Spleen (tissue), 11 donors: Measurements from ENCODE around the gene FAM216A. TPM values are rescaled to one million over a fixed set of nuclear protein-coding genes. Genes with fewer than 3 reads are reported as not detected.
"Not testable (repeated sequence)": the region's sequence is repeated elsewhere in the genome, so short reads cannot be mapped to it uniquely, and the experiment has no call there.

Source experiments
- DNase-seq: peaks from one replicate; pipeline ENCODE4 v3.0.0-alpha.2; 2020
- H3K27ac ChIP-seq, 8 donors: fragments of 200-600 bp; sonication (generic) in 7 of 8; 1 replicate in 4 of 8; 2 replicates in 4 of 8; pipeline versions ENCODE4 v1.5.0 to v1.8.0; 2016 to 2021; ENCODE audit warnings: inconsistent platforms in 4 of 8, mild to moderate bottlenecking in 4 of 8, moderate library complexity in 1 of 8
- H3K27me3 ChIP-seq, 7 donors: fragments of 200-600 bp; sonication (generic) in 6 of 7; replicated peaks in 1 of 7; 1 replicate in 4 of 7; 2 replicates in 3 of 7; pipeline versions ENCODE4 v1.5.0 to v1.8.0; 2016 to 2021; ENCODE audit warnings: inconsistent platforms in 3 of 7, mild to moderate bottlenecking in 1 of 7
- H3K36me3 ChIP-seq, 6 donors: fragments of 200-600 bp; sonication (generic) in 5 of 6; 1 replicate in 4 of 6; 2 replicates in 2 of 6; pipeline versions ENCODE4 v1.5.0 to v1.8.0; 2016 to 2021; ENCODE audit warnings: inconsistent platforms in 2 of 6
- H3K4me1 ChIP-seq, 6 donors: fragments of 200-600 bp; sonication (generic) in 5 of 6; 1 replicate in 3 of 6; 2 replicates in 3 of 6; pipeline versions ENCODE4 v1.5.0 to v1.8.0; 2016 to 2021; ENCODE audit warnings: inconsistent platforms in 3 of 6
- H3K4me3 ChIP-seq, 8 donors: fragments of 200-600 bp; sonication (generic) in 7 of 8; 1 replicate in 4 of 8; 2 replicates in 4 of 8; pipeline versions ENCODE4 v1.5.0 to v1.8.0; 2016 to 2021; ENCODE audit warnings: inconsistent platforms in 4 of 8, mild to moderate bottlenecking in 4 of 8, moderate library complexity in 2 of 8
- H3K9me3 ChIP-seq, 8 donors: fragments of 200-600 bp; sonication (generic) in 7 of 8; 1 replicate in 4 of 8; 2 replicates in 4 of 8; pipeline versions ENCODE4 v1.5.0 to v1.8.0; 2016 to 2021; ENCODE audit warnings: inconsistent platforms in 4 of 8
- POLR2A ChIP-seq, 3 donors: fragments of 450-650 bp; IDR thresholded peaks; one replicate each; pipeline ENCODE4 v1.5.1; 2017; ENCODE audit warnings: antibody characterized with exemption in 3 of 3, mild to moderate bottlenecking in 1 of 3
- POLR2AphosphoS5 ChIP-seq, 3 donors: sonication (generic); formaldehyde crosslinking; IDR thresholded peaks; one replicate each; pipeline ENCODE4 v1.5.1; 2017; ENCODE audit warnings: antibody characterized with exemption in 3 of 3
- WGBS, 5 donors: extraction: QIAGEN DNeasy Blood & Tissue Kit in 3 of 5; methylation state at CpG; one replicate each; pipeline versions ENCODE4 v1.1.5 to v1.1.7; 2013 to 2018; 5-methylcytosine and 5-hydroxymethylcytosine counted together
- intact Hi-C: fragments of 100-400 bp; cut with DNase I; formaldehyde crosslinking; loops from one replicate; pipeline ENCODE4 v1.15.0; 2023; ENCODE audit warnings: low total_unique reads
- polyA plus RNA-seq, 3 donors: library from polyadenylated mRNA; stranded (reverse); fragments of 200-250 nt; gene quantifications; one replicate each; pipeline ENCODE4 v1.2.1, GENCODE V29; 2013
- total RNA-seq, 7 donors: library from RNA; depleted of rRNA in 3 of 7; stranded (reverse); fragments of >200 nt in 3 of 7; fragmentation: NEBNext Ultra II Directional in 4 of 7; extraction: Animal tissue kit (Norgen Biotek cat#: 25700) in 4 of 7; gene quantifications; one replicate each; pipeline versions ENCODE4 v1.1.0 to v1.2.1, GENCODE V29; 2016 to 2021
- TF ChIP-seq, protein P1 (sequence below), 11 experiments: fragments of 200-600 bp in 7 of 11; fragments of 450-650 bp in 4 of 11; sonication (generic) in 4 of 11; IDR thresholded peaks in 8 of 11; conservative IDR thresholded peaks in 3 of 11; 1 replicate in 7 of 11; 2 replicates in 4 of 11; pipeline versions ENCODE4 v1.4.0 to v1.8.0; 2016 to 2021; ENCODE audit warnings: antibody characterized with exemption in 11 of 11, inconsistent platforms in 4 of 11, mild to moderate bottlenecking in 1 of 11
- donor health status: healthy with polysubstance abuse.
- donor health status: DM: no; HTN: no; CAD: no; lungs with moderate emphysema.
- donor health status: DM: no; HTN: no; CAD: no.
- donor health status: Bipolar disorder and iron deficiency.
- donor health status: healthy.
- donor health status: DM: no; HTN: no; CAD: no.
- donor health status: DM: yes; HTN: yes; CAD: no.

The FAM216A gene
- total and polyA plus RNA-seq, 10 donors: 6.9 to 19.4 (median 9.9) TPM

DNA sequence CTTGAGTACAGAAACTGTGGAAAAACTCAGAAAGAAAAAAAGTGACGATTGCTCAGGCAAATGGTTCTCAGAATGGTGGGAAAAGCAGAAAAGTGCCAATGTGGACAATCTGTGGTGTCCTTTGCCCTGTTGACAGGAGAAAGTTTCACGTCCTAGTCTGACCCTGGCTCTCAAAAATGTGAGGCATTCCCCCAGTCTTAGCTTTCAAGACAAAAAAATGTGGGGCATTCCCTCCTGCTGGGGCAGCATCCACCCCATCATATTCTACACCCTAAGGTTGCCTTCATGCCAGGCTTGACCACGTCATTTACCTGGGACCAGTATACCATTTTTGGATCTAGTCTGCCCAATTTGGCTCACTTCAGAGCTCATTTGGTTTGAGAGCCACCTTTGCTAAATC, 44.4 kb upstream of the FAM216A start:
- intact Hi-C loops: loop anchor here (5.0 kb wide), 1 partner anchor 317 kb away; no protein-coding TSS in a partner anchor
- Histone ChIP-seq H3K4me3 (no peak overlapping the region), H3K9me3 (no peaks in the 10 kb centered on the region), H3K27ac (no peak overlapping the region), H3K4me1 (no peaks in the 10 kb centered on the region), H3K36me3 (no peaks in the 10 kb centered on the region), H3K27me3 (no peaks in the 10 kb centered on the region)
- TF ChIP-seq POLR2AphosphoS5 (IDR thresholded peaks at IDR 0.05) (no peak), POLR2A (IDR thresholded peaks at IDR 0.05) (no peak)
- TF ChIP-seq, protein P1, sequence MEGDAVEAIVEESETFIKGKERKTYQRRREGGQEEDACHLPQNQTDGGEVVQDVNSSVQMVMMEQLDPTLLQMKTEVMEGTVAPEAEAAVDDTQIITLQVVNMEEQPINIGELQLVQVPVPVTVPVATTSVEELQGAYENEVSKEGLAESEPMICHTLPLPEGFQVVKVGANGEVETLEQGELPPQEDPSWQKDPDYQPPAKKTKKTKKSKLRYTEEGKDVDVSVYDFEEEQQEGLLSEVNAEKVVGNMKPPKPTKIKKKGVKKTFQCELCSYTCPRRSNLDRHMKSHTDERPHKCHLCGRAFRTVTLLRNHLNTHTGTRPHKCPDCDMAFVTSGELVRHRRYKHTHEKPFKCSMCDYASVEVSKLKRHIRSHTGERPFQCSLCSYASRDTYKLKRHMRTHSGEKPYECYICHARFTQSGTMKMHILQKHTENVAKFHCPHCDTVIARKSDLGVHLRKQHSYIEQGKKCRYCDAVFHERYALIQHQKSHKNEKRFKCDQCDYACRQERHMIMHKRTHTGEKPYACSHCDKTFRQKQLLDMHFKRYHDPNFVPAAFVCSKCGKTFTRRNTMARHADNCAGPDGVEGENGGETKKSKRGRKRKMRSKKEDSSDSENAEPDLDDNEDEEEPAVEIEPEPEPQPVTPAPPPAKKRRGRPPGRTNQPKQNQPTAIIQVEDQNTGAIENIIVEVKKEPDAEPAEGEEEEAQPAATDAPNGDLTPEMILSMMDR (IDR thresholded peaks at IDR 0.05 in 8 of 11, conservative IDR thresholded peaks at IDR 0.05 in 3 of 11): no peak
- 62 to 89% (median 81%) methylated on average over 3 of the region's 3 CpGs for WGBS, 5 donors
- no peak for DNase-seq

DNA sequence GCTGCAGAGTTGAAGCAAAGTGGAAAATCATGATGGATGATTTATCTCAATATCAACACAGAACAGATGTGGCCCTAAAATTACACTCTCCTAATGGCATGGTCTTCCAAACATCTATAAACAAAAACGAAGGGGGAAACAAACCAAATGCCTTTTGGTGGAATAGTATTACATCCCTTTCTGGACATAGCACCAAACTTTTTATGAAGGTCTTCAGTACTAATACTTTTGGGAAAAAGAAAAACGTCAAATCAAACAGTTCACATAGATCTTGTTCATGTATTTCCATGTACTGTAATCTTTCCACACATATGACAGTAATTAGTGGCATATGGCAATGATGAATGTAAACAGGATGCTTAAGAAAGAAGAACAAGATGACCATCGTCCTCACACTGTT, 42.2 kb upstream of the FAM216A start:
- no peak overlapping the region for H3K27ac ChIP-seq
- H3K27me3 ChIP-seq: no peaks in the 10 kb centered on the region
- DNase-seq: no peak
- no peaks in the 10 kb centered on the region for H3K36me3 ChIP-seq
- H3K4me3 ChIP-seq: no peak overlapping the region
- TF ChIP-seq POLR2A (IDR thresholded peaks at IDR 0.05) (no peak), POLR2AphosphoS5 (IDR thresholded peaks at IDR 0.05) (no peak)
- TF ChIP-seq, protein P1 (IDR thresholded peaks at IDR 0.05 in 8 of 11, conservative IDR thresholded peaks at IDR 0.05 in 3 of 11): no peak
- H3K4me1 ChIP-seq: peaks cover 0 to 6% (median 5%) of the 10 kb centered on the region in 6 donors
- intact Hi-C loops: no loop called here
- no peaks in the 10 kb centered on the region for H3K9me3 ChIP-seq
- WGBS, 5 donors: 49 to 69% (median 56%) methylated on average over 3 of the region's 3 CpGs

DNA sequence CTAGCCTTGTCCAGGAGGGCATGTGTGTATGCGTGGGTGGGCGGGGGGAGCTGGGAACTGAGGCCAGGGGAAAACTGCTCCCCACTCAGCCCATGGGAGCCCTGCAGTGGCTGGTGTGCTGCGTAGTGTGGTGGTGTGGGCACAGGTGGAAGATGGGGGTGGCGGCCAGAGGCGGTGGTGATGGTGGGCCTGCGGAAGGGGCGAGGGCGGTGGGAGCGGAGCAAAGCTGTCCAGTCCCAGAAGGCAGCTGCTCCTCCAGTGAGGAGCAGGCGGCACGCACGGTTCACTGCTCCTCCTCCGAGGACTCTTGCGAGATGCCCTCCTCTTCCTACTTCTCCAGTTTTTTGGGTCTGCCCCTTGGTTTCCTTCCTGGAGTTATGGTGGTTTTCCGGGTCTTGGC, 39.0 kb upstream of the FAM216A start:
- intact Hi-C loops, H3K9me3 ChIP-seq, H3K27me3 ChIP-seq, H3K27ac ChIP-seq, H3K4me3 ChIP-seq, DNase-seq: not testable (repeated sequence)
- peaks cover 2 to 14% (median 9%) of the 10 kb centered on the region in 6 donors for H3K36me3 ChIP-seq
- WGBS, 5 donors: 83 to 94% (median 86%) methylated on average over 13 to 15 of the region's 15 CpGs
- H3K4me1 ChIP-seq: peaks cover 0 to 13% (median 5%) of the 10 kb centered on the region in 6 donors

DNA sequence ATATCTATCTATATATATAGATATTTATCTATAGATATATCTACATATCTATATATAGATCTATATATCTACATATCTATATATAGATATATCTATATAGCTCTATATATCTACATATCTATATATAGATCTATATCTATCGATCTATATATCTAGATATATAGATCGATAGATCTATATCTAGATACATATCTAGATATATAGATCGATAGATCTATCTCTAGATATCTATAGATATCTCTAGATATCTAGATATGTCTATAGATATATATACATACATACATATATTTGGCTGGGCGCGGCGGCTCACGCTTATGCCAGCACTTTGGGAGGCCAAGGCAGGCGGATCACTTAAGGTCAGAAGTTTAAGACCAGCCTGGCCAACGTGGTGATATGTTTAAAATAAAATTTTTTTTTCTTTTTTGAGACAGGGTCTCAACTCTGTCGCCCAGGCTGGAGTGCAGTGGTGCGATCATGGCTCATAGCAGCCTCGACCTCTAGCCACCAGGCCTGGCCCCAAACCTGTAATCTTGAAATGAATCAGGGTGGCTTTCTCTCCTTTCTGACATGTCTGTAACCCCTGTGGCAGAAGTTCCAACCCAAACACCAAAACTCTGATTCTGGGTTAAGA, 36.6 kb upstream of the FAM216A start:
- H3K9me3 ChIP-seq: no peaks in the 10 kb centered on the region
- peak overlapping the region; percentile 33 to 65 (median 47) for H3K4me3 ChIP-seq
- intact Hi-C loops: no loop called here
- H3K27me3 ChIP-seq: no peaks in the 10 kb centered on the region
- WGBS, 5 donors: 82 to 86% (median 85%) methylated on average over 12 of the region's 12 CpGs
- peak overlapping the region in 7 of 8 donors; percentile 27 to 80 (median 75) for H3K27ac ChIP-seq
- peaks cover 0 to 13% (median 5%) of the 10 kb centered on the region in 6 donors for H3K4me1 ChIP-seq
- TF ChIP-seq, protein P1 (IDR thresholded peaks at IDR 0.05 in 8 of 11, conservative IDR thresholded peaks at IDR 0.05 in 3 of 11): no peak
- TF ChIP-seq POLR2AphosphoS5 (IDR thresholded peaks at IDR 0.05) (no peak), POLR2A (IDR thresholded peaks at IDR 0.05) (no peak)
- no peak for DNase-seq
- peaks cover 2 to 38% (median 31%) of the 10 kb centered on the region in 6 donors for H3K36me3 ChIP-seq
